ENCODE results near the gene HOXC6.

Gene HOXC6

GRCh38 chr12:53990311-53991076 is 37.7 kb upstream of the HOXC6 start:
- no peak for DNase-seq

- DNase-seq, result no peak
These were observed 37.2 kb upstream of the HOXC6 start for GRCh38 chr12:53991077-53991460.

DNA sequence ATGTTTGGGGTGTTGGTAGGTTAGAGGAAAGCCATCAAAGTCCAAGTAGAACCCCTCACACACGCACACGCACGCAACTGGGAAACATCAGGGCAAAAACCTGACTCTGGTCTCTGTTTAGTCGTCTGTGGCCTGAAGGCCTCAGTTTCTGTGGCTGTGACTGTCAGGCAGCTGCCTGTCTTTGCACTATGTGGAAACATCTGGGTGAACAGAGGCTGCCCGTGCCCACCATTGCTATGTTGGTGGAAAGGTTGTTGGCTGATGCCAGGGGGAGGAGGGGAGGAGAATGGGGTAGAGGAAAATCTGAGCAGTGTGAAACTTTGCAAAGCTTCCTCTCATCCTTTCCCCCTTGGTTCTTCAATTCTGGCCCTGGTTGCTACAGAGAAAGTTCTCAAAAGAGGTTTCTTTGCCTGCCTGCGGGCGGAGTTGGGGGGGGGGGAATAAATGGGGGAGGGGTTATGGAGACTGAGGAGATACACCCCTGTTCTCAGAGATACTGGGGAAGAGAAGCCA is 35.8 kb upstream of the HOXC6 start:
- no peak for DNase-seq

DNA sequence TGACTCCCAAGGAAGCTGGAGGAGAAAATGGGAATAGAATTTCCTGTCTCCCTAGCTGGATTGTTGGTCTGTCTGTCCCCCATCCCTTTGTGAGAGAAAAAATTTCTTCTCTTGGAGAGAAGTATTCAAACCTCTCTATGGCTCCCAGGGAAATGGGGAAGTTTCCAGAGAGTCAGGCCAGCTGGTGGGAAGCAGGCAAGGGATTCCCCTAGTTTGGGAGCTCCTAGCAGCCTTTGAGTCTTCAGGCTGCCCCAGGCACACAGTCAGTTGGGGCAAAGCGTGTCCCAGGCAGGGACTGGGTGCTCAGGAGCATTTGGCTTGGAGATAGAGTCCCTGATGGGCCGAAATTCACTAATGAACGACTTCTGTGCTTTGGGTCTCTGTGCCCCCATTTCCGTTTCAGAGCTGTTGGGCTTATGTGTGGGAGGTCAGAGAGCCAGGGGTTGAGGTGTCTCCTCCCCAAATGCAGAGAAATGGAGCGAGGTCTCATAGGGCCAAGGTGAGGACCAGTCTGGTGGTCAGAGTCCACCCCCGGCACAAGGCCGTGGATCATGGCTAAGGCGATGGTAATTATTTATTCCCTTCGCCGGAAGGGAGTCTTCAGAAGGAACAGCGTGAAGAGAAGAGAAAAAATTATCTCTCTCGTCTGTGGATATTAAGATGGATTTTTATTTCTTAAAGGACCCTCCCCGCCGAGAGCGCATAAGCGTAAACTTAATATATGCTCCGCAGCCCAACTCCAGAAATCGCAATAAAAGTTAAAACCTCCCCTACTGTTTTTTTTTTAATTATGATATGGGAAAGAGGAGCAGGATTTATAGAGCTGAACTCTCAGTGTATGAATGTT is 34.9 kb upstream of the HOXC6 start:
- DNase-seq, result no peak

DNA sequence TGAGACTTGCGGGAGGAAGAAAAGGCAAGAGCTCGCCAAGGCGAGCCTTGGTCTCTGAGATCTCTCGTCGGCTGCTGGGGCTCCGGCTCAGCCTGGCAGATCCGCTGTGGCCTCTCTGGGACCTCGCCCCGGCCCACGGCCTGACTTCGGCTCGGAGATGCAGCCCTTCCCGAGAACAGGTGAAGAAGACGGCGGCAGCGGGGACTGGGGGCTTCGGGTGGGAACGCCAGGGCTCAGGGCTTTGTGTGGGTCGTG is 34.3 kb upstream of the HOXC6 start:
- no peak for DNase-seq

DNA sequence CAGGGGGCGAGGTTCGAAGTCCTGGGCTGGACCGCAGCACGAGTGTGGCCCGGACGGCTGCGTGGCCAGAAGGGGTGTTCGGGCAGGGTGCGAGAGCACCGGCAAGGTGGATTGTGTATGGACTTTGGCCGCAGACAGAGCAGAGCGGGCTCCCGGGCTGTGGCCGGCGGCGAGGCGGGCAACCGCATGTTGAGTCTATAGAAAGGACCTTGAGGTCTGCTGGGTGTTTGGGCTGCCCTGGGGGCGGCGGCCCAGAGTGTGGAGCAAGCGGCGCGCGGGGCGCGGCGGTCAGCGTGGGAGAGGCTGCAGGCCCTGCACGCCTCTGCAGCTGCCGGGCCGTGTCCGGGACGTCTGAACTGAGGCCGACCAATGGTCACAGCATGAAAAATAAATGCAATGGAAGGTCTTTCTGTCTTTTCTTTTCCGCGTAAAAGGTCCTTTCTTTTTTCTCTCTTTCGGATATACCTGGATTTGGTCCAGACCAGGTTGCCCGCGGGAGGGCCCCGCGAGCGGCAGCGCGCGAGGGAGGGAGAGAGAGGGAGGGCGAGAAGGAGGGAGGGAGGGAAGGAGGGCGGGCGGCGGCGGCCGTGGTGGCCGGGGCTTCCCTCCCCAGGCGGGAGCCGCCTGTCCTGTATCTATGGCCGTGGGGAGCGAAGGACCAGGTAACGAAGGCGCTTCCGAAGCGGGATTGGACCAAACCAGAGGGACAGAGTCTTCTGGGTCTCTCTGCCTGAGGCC is 33.8 kb upstream of the HOXC6 start:
- DNase-seq, result no peak

- no peak for DNase-seq
These were observed 33.2 kb upstream of the HOXC6 start for GRCh38 chr12:53995002-53995377.

GRCh38 chr12:53995378-53996239 is 32.6 kb upstream of the HOXC6 start:
- DNase-seq, result no peak

DNA sequence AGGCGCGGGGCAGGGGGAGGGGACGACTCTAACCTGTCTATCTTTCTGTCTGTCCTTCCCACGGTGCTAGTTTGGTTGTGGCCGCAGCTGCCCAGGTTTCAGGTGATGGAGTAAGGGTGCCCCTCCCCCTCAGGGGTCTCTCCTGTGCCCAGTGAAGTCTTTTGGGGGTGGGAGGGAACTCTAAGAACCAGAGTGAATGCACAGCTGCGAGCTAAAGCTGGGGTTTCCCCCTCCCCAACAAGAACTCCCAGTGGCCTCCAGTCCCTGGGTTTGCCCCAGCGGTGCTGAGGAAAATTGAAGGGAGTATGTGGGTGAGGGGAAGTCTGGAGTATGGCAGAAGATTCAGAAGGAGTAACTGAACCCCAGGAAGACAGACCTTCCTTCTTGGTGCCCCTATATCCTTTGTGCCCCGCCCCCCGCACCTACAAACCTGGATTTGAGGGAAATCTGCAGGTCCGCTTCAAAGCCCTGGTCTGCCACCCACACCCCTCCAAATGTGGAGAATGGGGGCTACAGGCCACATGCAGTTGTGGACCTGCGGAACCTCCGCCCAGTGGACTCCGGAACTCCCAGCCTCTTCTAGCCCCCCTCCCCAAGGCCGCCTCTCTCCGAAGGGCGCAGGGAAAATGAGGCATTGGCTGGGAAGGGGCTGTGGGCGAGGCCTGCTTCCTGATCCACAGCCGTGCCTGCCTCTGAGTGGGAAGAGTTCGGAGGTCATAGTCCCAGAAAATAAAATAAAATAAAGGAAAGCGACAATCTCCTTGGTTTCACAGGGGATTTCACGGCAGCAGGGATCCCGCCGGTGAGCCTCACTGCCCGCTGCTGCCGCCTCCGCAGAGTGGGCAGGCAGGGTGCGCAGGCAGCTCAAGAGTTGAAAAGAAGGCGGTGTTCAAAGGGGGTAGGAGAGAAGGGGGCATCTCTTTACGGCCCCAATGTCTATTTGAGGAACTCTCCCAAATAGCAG is 31.7 kb upstream of the HOXC6 start:
- DNase-seq, result no peak

DNA sequence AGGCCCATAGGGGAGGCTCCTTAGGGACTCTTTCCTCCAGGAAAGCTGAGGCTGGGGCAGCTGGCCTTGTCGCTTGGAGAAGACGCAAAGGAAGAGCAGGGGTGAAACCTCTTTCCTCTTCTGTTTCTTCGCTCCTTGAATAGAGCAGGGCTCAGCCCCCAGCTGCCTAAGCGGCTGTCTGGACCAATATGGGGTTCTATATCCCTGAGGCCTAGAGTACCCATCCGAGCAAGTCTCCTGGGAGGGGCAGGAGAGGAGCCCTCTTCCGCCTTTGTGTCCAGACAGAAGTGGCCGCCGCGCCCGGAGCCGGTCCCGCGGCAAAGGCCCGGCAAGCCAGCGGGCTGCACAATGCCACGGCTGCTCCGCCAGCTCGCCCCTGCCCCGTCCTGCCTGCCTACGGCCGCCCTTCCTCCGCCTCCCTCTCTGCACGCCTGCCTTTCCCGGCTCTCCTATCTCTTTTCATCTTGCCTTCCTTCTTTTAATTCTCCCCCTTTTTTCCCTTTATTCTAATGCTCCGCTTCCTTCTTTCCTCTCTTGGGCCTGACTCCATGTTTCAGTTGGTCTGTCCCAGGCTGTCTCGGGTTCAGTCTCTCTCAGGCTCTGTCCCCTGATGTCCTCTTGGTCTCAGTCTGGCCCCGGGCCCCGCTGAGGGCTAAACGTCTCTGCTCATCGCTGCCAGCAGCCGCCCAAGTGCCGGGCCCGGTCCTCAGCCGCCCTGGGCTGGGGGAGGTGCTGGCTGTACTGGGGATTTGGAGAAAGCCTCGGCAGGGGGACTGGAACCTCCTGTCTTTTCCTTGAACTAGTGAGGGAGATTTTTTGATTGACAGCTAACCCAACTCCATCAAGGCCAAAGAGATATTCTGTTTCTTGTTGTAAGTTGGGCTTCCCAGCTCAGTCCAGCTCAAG is 30.8 kb upstream of the HOXC6 start:
- no peak for DNase-seq

- no peak for DNase-seq
These were observed 29.9 kb upstream of the HOXC6 start for GRCh38 chr12:53998110-53998899.

DNA sequence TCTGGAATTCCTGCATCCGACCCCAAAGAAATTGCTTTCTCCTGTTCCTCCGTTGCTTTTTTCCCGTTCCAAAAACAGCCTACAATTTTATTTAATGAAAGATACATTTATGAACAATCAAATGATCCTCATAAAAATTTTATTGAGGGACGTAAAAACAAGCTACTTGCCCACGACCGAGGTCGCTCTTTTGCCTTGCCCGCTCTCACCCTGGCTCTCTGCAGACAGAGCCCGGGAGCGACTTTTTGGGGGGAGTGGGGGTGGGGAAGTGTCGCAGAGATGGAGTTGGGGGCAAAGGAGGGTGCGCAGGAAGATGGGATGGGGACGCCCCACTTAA is 29.4 kb upstream of the HOXC6 start:
- DNase-seq, result no peak

DNA sequence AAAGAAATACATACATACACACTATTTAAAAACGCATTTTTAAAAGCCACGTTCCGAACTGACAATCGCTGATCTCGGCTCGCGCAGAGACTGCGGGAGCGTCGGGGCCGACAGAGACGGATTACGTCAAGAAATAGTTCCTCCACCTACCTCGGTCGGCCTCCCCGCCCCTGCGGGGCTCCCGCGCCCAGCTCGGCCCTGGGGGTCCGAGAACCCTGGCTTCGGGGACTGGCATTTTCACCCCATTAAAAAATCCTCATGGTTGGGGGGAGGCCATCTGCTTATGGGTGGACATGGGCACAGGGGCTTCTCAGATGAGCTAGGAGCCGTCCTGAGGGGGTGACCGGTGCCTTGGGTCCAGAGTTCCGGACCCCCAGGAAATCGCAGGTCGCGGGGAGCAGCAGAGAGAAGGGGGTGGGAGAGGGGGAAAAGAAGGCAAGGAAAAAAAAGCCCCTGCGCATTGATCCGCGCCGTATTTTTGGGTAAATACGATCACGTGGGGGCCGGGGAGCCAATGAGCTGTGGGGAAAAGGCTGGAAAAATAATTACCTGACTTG is 28.6 kb upstream of the HOXC6 start:
- no peak for DNase-seq

DNA sequence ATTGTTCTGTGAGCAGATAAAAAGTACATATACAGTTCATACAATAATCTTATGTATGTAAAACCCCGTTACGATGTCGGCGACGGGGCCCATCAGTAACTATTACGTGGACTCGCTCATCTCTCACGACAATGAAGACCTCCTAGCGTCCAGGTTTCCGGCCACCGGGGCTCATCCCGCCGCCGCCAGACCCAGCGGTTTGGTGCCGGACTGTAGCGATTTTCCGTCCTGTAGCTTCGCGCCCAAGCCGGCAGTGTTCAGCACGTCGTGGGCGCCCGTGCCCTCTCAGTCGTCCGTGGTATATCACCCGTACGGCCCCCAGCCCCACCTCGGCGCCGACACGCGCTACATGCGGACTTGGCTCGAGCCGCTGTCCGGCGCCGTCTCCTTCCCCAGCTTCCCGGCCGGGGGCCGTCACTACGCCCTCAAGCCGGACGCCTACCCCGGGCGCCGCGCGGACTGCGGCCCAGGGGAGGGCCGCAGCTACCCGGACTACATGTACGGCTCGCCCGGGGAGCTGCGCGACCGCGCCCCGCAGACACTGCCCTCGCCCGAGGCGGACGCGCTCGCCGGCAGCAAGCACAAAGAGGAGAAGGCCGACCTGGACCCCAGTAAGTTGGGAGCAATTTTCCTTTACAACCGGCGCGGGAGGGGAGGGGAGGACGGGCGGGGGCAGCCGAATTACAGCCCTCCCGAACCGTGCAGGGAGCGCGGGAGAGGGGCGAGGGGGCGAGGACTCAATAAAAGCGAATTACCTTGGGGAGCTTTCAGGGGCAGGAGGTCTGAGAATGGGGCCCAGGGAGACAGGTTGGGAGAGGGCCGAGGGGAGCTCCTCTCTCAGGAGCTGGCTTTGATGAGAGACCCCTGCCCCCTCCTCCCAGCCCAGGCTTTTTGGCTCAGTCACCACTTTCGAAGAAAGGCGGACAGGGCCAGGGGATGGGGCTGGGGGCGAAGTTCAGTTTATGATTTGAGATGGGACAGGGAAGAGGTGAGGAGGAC is 27.8 kb upstream of the HOXC6 start, which contains the start of gene HOXC9:
Gene HOXC9, plus strand, starts transcription at position 46 of the 999 bp plus-strand sequence. Its CDS starts 28 bp downstream, at position 74.
- DNase-seq, result no peak

DNA sequence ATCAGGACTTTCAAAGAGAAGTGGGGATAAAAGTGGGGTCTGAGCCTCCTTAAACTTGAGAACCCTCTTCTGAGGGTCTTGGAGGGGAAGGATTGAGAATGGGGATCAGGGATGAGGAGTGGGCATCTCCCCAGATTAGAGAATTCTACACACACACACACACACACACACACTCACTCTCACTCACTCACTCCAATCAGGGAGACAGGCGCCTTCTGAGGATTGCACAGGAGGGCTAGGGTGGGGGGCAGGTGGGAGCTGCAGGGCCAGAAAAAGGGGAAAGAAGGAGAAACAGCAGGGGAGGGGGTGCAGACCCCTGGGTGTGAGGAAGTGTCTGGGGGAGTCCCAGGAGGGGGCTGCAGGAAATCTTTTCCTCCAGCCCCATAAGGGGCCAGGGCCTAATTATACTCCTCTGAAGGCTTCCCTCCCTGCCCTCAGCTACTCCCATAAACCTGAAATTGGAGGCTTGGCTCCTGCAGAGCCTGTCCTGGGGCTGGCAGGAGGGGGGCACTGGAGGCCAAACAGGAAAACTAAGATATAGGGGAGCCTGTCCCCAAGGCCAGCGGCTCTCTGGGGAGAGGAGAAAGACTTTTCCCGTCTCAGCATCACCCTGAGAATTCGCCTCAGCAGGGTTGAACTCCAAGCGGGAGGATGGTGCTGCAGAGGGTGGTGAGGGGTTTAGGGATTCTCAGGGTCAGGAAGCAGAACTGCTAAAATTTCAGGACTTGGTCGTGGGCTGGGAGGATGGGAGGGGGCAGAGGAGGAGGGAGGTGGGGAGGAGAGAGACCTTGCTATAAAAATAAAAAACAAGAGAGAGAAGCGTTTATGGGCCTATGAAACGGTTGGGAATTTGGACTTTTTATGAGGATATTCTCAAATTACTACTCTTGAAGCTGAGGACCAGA is 26.7 kb upstream of the HOXC6 start:
- DNase-seq, result no peak

DNA sequence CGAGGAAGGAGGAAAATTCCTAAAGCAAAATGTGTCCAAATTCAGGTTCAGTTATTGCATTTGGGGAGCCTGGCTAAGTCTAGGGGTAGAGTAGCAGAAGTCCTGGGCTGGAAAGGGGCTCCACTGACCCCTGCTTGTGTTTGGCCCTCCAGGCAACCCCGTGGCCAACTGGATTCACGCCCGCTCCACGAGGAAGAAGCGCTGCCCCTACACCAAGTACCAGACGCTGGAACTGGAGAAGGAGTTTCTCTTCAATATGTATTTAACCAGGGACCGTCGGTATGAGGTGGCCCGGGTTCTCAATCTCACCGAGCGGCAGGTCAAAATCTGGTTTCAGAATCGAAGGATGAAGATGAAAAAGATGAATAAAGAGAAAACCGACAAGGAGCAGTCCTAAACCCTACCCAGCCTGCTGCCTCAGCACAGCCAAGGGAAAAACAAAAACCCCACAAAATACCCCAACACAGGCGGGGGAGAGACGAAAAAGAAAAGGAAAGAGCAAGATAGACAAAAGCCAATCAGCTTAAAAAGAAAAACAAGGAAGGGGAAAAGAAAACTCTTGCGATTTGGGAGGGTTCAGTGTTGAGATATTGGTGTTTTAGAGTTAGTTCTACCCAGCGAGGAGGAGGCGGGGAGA is 25.8 kb upstream of the HOXC6 start:
- no peak for DNase-seq
